ENCODE measurements around the gene DDI2.

DNA sequence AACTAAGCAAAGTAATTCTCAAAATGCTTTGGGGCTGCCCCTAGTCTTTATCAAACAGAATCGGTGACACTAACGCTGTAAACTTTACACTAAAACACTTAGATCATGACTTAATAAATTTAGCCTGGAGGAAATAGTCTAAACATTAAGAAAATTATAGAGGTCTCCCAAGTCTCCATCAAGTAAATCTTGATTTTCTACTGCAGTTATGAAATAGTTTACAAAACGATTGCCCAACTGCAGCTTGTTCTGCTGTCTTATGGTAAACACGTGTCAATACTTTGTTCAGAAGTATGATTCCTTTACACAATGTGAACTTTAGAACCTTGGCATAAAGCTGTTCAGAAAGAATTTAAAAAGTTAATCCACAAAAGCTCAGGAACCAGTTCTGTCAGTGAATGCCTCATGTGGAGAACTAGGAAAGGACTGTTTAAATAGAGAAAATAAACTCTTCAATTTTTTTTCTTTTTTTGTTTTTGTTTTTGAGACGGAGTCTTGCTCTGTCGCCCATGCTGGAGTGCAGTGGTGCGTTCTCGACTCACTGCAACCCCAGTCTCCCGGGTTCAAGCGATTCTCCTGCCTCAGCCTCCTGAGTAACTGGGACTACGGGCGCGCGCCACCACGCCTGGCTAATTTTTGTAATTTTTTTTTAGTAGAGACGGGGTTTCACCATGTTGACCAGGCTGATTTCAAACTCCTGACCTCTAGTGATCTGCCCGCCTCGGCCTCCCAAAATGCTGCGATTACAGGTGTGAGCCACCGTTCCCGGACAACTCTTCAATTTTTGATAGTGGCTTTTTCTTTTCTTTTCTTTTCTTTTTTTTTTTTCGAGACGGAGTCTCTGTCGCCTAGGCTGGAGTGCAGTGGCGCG is 1.6 kb downstream of the DDI2 start:
- no peak for TF ChIP-seq CTCF (IDR thresholded peaks at IDR 0.05)
- TF ChIP-seq POLR2A (IDR thresholded peaks at IDR 0.05): no peak
- no peak for TF ChIP-seq POLR2AphosphoS5 (IDR thresholded peaks at IDR 0.05)

Data from breast epithelium (tissue), 3 donors.